Thyroid gland (tissue), 4 donors: ENCODE results near the gene GALNT13. TPM values are rescaled to one million over a fixed set of nuclear protein-coding genes. Genes with fewer than 3 reads are reported as not detected.

Source experiments
- DNase-seq, 2 donors: peaks; one replicate each; pipeline ENCODE4 v3.0.0-alpha.2; 2019
- H3K27ac ChIP-seq, 3 donors: fragments of 200-600 bp; sonication (generic); 1 replicate in 2 of 3; 2 replicates in 1 of 3; pipeline ENCODE4 v1.5.1; 2016 to 2019; ENCODE audit warnings: mild to moderate bottlenecking in 1 of 3, moderate library complexity in 1 of 3
- H3K27me3 ChIP-seq: fragments of 200-600 bp; sonication (generic); one replicate; pipeline ENCODE4 v1.5.1; 2019
- H3K36me3 ChIP-seq, 2 donors: fragments of 200-600 bp; sonication (generic); one replicate each; pipeline ENCODE4 v1.5.1; 2016 to 2019
- H3K4me1 ChIP-seq, 2 donors: fragments of 200-600 bp; sonication (generic); one replicate each; pipeline ENCODE4 v1.5.1; 2017 to 2019
- H3K4me3 ChIP-seq, 3 donors: fragments of 200-600 bp; sonication (generic); replicated peaks in 1 of 3; 1 replicate in 2 of 3; 2 replicates in 1 of 3; pipeline ENCODE4 v1.5.1; 2016; ENCODE audit warnings: mild to moderate bottlenecking in 1 of 3
- H3K9me3 ChIP-seq: fragments of 200-600 bp; sonication (generic); one replicate; pipeline ENCODE4 v1.5.1; 2017
- CTCF ChIP-seq, 6 experiments: fragments of 200-600 bp in 3 of 6; fragments of 450-650 bp in 3 of 6; sonication (generic) in 3 of 6; IDR thresholded peaks; one replicate each; pipeline ENCODE4 v1.5.1; 2016 to 2019; ENCODE audit warnings: antibody characterized with exemption in 6 of 6, mild to moderate bottlenecking in 2 of 6, inconsistent platforms in 1 of 6, moderate library complexity in 1 of 6
- POLR2A ChIP-seq, 2 donors: fragments of 450-650 bp; IDR thresholded peaks; one replicate each; pipeline ENCODE4 v1.6.1; 2017; ENCODE audit warnings: antibody characterized with exemption in 2 of 2, mild to moderate bottlenecking in 2 of 2, moderate library complexity in 1 of 2
- WGBS, 2 donors: methylation state at CpG; one replicate each; pipeline ENCODE4 v1.1.5; 2017; 5-methylcytosine and 5-hydroxymethylcytosine counted together
- intact Hi-C: fragments of 100-400 bp; cut with DNase I; formaldehyde crosslinking; loops from one replicate; pipeline ENCODE4 v1.15.1; 2023
- total RNA-seq, 4 donors: library from RNA; depleted of rRNA; stranded (reverse); fragments of >200 nt; gene quantifications; one replicate each; pipeline ENCODE4 v1.2.3, GENCODE V29; 2016

The GALNT13 gene
- total RNA-seq, result 1 to 10 TPM in 1 of 4 donors, under 1 TPM in 1, not detected in 2; 0.13 to 2.3 TPM

GRCh38 chr2:153871231-153872221 lies at the start of gene GALNT13:
TSS of gene GALNT13 (plus strand) at chr2:153871922.
- H3K4me3 ChIP-seq, result no peak within 1 kb of the TSS
- DNase-seq, result no peak

GRCh38 chr2:153823880-153824279 lies 47.8 kb upstream of the GALNT13 start:
- Histone ChIP-seq H3K27me3 (no peaks in the 10 kb centered on the region), H3K36me3 (no peaks in the 10 kb centered on the region), H3K4me3 (no peak overlapping the region), H3K27ac (no peak overlapping the region), H3K9me3 (no peaks in the 10 kb centered on the region), H3K4me1 (no peaks in the 10 kb centered on the region)
- 76% methylated on average over 1 of the region's 1 CpG for WGBS, 2 donors
- DNase-seq, result no peak
- no peak for TF ChIP-seq POLR2A (IDR thresholded peaks at IDR 0.05)
- no peak for TF ChIP-seq CTCF (IDR thresholded peaks at IDR 0.05)
- intact Hi-C loops, result no loop called here

More at GRCh38 chr2:153871231-153872221, at the start of gene GALNT13:
- Histone ChIP-seq H3K27ac (no peak within 1 kb of the TSS), H3K36me3 (no peaks in the 10 kb centered on the region), H3K27me3 (no peaks in the 10 kb centered on the region), H3K9me3 (no peaks in the 10 kb centered on the region), H3K4me1 (no peaks in the 10 kb centered on the region)
- 3 to 4% methylated on average over 29 of the region's 93 CpGs for WGBS, 2 donors
- TF ChIP-seq POLR2A (IDR thresholded peaks at IDR 0.05) (no peak), CTCF (IDR thresholded peaks at IDR 0.05) (no peak)
- intact Hi-C loops, result no loop called here

GRCh38 chr2:153828335-153828734 lies 43.4 kb upstream of the GALNT13 start:
- no peak overlapping the region for H3K4me3 ChIP-seq
- 74 to 84% methylated on average over 6 of the region's 6 CpGs for WGBS, 2 donors

GRCh38 chr2:153834662-153835061 lies 37.1 kb upstream of the GALNT13 start:
- H3K27ac ChIP-seq, result no peak overlapping the region
- 82 to 89% methylated on average over 2 of the region's 2 CpGs for WGBS, 2 donors
- no peak overlapping the region for H3K4me3 ChIP-seq
- H3K27me3 ChIP-seq, result no peaks in the 10 kb centered on the region
- H3K9me3 ChIP-seq, result no peaks in the 10 kb centered on the region
- intact Hi-C loops, result no loop called here
- no peaks in the 10 kb centered on the region for H3K4me1 ChIP-seq
- no peaks in the 10 kb centered on the region for H3K36me3 ChIP-seq
- TF ChIP-seq CTCF (IDR thresholded peaks at IDR 0.05), result no peak
- TF ChIP-seq POLR2A (IDR thresholded peaks at IDR 0.05), result no peak
- no peak for DNase-seq

More at GRCh38 chr2:153828335-153828734, 43.4 kb upstream of the GALNT13 start:
- Histone ChIP-seq H3K36me3 (no peaks in the 10 kb centered on the region), H3K27me3 (no peaks in the 10 kb centered on the region), H3K4me1 (no peaks in the 10 kb centered on the region), H3K27ac (no peak overlapping the region), H3K9me3 (no peaks in the 10 kb centered on the region)
- intact Hi-C loops, result no loop called here
- TF ChIP-seq POLR2A (IDR thresholded peaks at IDR 0.05) (no peak), CTCF (IDR thresholded peaks at IDR 0.05) (no peak)
- no peak for DNase-seq

GRCh38 chr2:153858250-153858649 lies 13.5 kb upstream of the GALNT13 start:
- intact Hi-C loops, result no loop called here
- Histone ChIP-seq H3K4me3 (no peak overlapping the region), H3K9me3 (no peaks in the 10 kb centered on the region), H3K27ac (no peak overlapping the region), H3K4me1 (no peaks in the 10 kb centered on the region), H3K36me3 (no peaks in the 10 kb centered on the region), H3K27me3 (no peaks in the 10 kb centered on the region)
- TF ChIP-seq CTCF (IDR thresholded peaks at IDR 0.05) (no peak), POLR2A (IDR thresholded peaks at IDR 0.05) (no peak)
- WGBS, 2 donors, result 88% methylated on average over 1 of the region's 1 CpG
- no peak for DNase-seq
